Transverse colon (tissue), 3 donors: ENCODE data around the gene PCDHGA1.

Experiments
- CTCF ChIP-seq, 5 experiments: fragments of 200-600 bp in 3 of 5; fragments of 450-650 bp in 2 of 5; sonication (generic) in 3 of 5; IDR thresholded peaks; 1 replicate in 2 of 5; 2 replicates in 3 of 5; pipeline ENCODE4 v1.5.1; 2016 to 2017; ENCODE audit warnings: antibody characterized with exemption in 5 of 5, inconsistent platforms in 3 of 5, mild to moderate bottlenecking in 2 of 5, moderate library complexity in 1 of 5
- POLR2A ChIP-seq: fragments of 450-650 bp; IDR thresholded peaks from one replicate; pipeline ENCODE4 v1.6.1; 2016; ENCODE audit warnings: antibody characterized with exemption, mild to moderate bottlenecking, moderate library complexity

GRCh38 chr5:141492168-141492885 is 162.0 kb downstream of the PCDHGA1 start:
- TF ChIP-seq POLR2A (no peak), CTCF (IDR thresholded peaks at IDR 0.05) (no peak)
